HEK293T (cell line): ENCODE measurements around the gene CD37.

ENCODE experiments used
- CTBP1 ChIP-seq: fragments of 450-650 bp; IDR thresholded peaks from 2 replicates; pipeline ENCODE4 v1.6.1; 2016; ENCODE audit warnings: borderline replicate concordance
- FOXK2 ChIP-seq: fragments of 450-650 bp; IDR thresholded peaks from 2 replicates; pipeline ENCODE4 v1.6.1; 2016; ENCODE audit warnings: mild to moderate bottlenecking
- FOXM1 ChIP-seq: fragments of 450-650 bp; IDR thresholded peaks from 2 replicates; pipeline ENCODE4 v1.6.1; 2017; ENCODE audit warnings: mild to moderate bottlenecking, borderline replicate concordance
- L3MBTL2 ChIP-seq: fragments of 450-650 bp; conservative IDR thresholded peaks from 2 replicates; pipeline ENCODE4 v1.6.1; 2016; ENCODE audit warnings: mild to moderate bottlenecking
- LEF1 ChIP-seq: fragments of 450-650 bp; IDR thresholded peaks from 2 replicates; pipeline ENCODE4 v1.6.1; 2017; ENCODE audit warnings: mild to moderate bottlenecking, borderline replicate concordance
- SP1 ChIP-seq: fragments of 450-650 bp; IDR thresholded peaks from 2 replicates; pipeline ENCODE4 v1.6.1; 2017
- TARDBP ChIP-seq: fragments of 450-650 bp; IDR thresholded peaks from 2 replicates; pipeline ENCODE4 v1.6.1; 2016
- ZNF384 ChIP-seq: fragments of 450-650 bp; IDR thresholded peaks from 2 replicates; pipeline ENCODE4 v1.6.1; 2016
- TF ChIP-seq, protein P1 (sequence below): fragments of 450-650 bp; IDR thresholded peaks from 2 replicates; pipeline ENCODE4 v1.6.1; 2016

DNA sequence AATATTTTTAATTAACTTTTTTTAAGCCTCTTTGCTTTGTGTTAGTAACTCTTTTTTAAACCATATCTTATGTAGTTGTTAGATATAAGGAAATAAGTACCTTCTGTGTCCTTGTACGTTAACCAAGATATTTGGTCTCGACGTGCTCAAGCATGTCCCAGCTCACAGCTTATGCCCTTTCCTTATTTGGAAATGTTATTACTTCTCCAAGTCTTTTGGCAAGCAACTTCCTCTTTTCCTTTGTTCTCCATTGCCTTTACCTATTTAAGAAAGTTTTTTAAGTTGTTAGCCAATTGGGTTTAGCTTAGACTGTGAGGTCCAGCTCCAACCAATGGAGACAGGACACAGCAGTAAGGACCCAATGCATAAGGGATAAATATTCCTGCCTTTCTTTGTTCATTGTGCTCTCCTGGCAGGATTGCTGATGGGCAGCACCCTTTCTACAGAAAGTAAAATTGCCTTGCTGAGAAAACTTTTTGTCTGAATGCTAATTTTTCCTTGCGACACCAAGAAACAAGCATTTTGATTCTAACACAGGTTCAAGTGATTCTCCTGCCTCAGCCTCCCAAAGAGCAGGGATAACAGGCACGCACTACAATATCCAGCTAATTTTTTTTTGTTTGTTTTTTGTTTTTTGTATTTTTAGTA is 33.6 kb downstream of the CD37 start:
- TF ChIP-seq FOXK2 (no peak), TARDBP (no peak), CTBP1 (no peak), L3MBTL2 (no peak), SP1 (no peak), FOXM1 (no peak), LEF1 (no peak), ZNF384 (no peak)
- TF ChIP-seq, protein P1, sequence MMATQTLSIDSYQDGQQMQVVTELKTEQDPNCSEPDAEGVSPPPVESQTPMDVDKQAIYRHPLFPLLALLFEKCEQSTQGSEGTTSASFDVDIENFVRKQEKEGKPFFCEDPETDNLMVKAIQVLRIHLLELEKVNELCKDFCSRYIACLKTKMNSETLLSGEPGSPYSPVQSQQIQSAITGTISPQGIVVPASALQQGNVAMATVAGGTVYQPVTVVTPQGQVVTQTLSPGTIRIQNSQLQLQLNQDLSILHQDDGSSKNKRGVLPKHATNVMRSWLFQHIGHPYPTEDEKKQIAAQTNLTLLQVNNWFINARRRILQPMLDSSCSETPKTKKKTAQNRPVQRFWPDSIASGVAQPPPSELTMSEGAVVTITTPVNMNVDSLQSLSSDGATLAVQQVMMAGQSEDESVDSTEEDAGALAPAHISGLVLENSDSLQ, result no peak
